Measurements from ENCODE around the gene FMNL2.

DNA sequence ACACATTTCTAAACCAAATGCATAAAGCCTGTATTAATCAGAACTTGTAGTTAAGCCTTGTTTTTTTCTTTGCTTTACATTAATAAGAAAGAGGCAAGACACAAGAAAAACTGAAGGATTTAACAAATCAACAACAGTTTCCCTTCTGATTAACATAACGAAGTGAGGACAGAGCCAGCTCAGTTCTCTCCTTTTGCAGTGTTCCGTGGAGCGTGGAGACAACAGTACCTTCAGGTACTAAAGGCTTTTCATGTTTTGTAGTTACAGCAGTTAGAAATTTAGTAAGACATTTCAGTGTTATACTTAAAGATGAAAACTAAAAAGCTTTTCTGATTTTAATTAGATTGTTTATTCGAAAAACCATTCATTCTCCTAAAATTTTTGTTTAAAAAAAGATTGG lies 115.2 kb downstream of the FMNL2 start:
- TF ChIP-seq CTCF (IDR thresholded peaks at IDR 0.05): no peak
- no peak for TF ChIP-seq POLR2A (IDR thresholded peaks at IDR 0.05)

Data from thyroid gland (tissue), 4 donors.